ENCODE measurements around the gene GRB10.

Gene GRB10

DNA sequence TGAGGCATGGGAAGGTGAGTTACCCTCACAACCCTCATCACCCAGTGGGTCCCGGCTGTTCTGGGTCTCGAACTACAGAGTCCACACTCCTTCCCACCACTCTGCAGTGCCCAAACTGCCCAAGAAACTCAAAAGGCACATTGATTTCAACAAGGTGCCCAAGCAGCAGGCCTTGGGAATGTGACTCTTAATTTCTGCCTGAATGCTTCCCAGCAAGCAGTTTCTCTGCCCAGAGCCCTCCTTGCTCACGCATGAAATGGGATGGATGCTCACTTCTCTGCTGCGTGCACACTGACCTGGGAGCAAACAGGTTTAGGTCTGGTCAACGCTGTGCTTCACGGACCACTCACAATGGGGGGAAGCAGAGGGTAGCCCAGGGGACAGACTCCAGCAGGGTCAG is 77.9 kb downstream of the GRB10 start:
- intact Hi-C loops (cut with DNase I), result no loop called here
- no peak for DNase-seq

DNA sequence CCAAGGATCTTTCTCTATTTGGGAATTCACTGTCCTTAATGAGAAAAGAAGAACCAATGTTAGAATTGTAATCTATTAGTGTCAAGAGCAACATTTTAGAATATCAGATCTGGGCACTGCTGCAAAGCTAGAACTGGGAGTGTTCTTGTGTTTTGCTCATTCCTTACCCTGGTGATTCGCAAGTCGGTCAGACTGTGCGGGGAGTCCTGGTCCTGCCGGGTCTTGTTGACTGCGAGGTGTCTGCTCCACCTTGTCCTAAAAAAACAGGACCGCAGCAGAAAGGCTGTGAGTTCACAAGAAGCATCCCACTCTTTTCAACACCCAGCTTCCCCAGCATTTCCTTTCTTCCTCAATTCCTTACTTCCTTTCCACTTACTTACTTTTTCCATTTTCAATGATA is 79.0 kb downstream of the GRB10 start:
- intact Hi-C loops (cut with DNase I), result no loop called here
- DNase-seq, result no peak

DNA sequence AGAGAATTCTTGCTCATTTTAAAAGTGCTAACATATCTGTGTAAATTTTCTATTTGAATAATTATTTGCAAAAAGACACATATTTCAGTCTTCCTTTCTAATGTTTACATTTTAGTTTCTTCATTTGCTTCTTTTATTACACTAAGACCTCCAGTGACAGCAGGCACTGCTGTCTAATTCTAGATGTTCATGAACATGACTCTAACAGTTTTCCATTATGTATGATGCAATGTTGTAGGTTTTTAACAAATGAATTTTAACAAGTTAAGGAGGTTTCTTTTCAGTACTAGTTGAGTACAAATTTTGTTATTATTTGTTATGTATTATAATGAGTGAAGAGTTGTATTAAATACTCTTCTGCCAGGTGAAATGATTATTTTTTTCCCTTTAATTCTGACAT is 83.6 kb downstream of the GRB10 start:
- no peak for DNase-seq
- intact Hi-C loops (cut with DNase I), result no loop called here

DNA sequence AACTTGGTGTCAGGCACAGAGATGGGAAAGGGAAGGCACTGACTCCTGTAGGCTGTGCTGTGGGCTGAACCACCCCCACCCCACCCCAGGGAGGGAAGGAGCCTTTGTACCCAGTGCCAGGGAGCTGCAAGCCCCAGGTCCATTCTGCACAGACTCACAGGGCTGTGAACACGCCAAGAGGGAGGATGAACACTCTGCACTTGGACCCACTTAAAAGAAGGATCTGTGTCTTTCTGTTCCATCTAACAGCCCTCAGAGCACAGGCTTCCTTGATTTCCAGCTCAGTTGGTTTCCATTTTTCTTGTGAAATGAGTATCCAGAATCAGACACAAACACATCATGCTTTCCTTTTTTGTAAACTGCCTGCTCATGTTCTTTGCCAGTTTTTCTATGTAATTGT is 84.9 kb downstream of the GRB10 start:
- intact Hi-C loops (cut with DNase I), result no loop called here
- peak in 1 of 10 donors; percentile 43 for DNase-seq

DNA sequence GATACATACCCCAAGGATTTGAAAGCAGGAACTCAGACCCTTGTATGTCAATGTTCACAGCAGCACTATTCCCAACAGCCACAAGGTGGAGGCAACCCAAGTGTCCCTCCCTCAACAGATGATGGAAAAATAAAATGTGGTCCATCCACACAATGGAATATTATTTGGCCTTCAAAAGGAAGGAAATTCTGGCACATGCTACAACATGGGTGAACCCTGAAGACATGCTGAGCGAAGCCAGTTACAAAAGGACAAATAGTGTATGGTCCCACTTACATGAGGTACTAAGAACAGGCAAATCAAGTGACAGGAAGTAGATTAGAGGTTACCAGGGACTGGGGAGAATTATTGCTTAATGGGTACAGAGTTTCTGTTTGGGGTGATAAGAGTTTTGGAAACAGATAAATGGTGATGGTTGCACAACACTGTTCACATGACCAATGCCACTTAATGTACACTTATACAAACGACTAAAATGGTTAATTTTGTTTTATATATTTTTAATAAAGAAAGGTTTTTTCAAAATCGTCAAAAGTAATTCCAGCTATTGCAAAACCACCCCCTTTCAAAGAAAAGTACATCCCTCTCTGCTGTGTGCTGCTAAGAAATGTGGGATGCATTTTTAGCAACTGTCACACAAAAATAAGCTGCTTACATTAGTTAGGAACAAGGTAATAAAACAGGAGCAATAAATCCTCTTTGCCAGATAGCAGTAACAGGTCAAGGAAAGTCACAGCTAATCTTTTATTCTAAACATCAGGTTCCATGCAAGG is 85.7 kb downstream of the GRB10 start:
- intact Hi-C loops (cut with DNase I), result no loop called here
- no peak for DNase-seq

DNA sequence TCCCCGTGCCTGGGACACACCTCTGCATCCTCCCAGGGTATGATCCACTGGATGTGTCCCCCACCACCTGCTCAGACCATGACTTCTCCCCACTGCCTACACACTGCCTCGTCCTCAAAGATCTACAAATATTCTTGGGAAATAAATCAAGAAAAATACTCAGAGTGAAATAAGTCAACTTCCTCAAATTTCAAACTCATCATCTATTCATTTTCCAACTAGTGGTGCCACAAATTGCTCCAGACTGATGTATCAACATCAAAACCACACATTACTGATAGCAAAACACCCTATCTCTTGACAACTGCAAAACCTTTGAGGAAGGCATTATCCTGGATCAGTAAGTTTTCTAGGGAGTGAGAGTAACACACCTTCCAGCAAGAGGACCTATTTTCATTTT is 87.7 kb downstream of the GRB10 start:
- intact Hi-C loops (cut with DNase I), result no loop called here
- no peak for DNase-seq

DNA sequence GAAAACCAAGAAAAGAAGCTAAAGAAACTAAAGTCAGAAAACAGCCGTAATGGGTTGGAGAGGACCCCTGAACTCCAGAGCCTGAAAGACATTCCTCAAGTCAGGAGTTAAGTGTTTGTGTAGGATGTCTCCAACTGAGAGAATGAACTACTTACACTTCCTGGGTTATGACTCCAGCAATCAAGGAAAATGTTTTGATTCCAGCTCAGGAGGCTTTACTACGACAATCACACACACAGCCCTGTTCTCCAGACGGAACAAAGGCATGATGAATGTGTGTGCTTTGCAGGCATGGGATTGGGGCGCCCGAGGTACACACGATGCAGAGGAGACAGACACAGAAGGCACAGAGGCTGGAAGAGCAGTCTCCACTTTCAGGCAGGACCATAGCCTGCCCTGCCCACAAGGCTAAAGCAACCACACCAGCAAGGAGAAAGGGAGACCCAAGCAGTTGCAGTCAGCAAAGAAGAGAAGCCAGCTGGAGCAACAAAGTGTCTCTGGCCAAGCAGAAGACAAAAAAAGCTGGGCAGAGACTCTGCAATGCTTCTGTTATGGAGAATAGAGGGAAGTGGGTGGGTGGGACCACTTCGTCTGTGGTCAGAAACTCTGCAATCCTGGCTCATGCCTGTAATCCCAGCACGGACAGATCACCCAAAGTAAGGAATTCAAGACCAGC is 89.1 kb downstream of the GRB10 start:
- DNase-seq, result no peak
- intact Hi-C loops (cut with DNase I), result no loop called here

DNA sequence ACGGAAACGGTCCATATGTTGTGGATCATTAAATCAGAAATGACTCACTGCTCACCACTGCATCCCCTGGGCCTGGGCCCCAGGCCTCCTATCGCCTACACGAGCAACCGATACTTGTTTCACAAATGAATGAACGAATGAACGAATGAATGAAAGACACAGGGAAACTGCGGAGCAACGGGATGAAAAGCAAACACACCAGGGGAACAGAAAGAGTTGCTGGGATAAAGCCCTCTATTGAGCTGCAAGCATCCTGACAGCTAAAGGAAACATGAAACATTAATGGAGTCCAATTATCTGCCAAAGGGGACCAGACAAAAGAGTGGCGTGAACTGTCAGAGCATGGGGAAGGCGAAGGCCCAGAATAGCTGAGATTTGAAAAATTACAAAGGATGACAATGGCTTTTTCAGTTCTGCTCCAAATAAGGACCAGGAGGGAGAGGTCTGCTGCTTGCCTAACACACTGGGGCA is 92.1 kb downstream of the GRB10 start:
- peak in 1 of 10 donors; percentile 22 for DNase-seq
- intact Hi-C loops (cut with DNase I), result no loop called here

DNA sequence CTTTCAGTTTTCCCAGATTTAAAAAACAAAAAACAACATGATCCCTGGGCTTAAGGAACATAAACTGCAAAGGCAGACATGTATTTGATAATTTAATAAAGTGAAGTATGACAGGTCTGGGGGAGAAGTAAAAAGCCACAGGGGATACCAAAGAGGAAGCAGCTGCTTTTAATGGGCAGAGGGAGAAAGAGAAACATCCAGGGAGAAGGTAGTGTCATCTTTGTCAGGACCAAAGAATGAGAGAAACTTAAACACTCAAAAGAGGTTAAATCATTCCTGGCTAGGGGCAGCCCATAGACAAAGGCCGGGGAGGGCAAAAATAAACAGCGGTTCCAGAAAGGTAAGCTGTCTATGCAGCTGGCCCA is 94.5 kb downstream of the GRB10 start:
- intact Hi-C loops (cut with DNase I), result loop anchor here (10.0 kb wide), 1 partner anchor 467 kb away; no protein-coding TSS in a partner anchor

DNA sequence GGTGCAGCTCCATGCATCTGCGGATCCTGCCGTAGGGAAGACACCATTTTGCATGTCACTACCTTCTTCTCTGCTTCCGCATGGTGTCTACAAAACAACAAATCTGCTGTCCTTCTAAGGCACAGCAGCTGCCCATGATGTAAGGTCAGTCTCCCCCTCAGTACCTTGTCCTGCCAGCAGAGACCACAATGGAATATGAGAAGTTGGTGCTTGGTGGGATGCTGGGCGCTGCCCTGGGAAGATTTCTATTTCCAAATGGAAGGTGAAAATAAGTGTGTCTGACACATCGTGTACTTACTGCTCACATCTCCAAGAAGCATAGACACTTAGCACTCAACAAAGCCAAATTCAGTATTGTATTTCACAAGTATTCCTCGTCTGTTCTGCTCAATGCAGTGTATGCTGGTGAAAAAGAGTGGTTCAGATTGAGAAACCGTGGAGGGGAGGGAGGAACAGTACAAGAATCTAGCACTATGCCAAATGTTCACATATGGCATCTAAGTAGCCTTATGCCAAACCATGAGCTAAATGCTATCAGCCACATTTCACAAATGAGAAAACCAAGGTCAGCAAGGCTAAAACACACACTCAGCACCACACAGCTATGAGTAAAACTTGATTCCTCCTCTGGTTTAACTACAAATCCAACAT is 95.0 kb downstream of the GRB10 start:
- DNase-seq, result no peak
- intact Hi-C loops (cut with DNase I), result loop anchor here (10.0 kb wide), 1 partner anchor 467 kb away; no protein-coding TSS in a partner anchor

More for the DNA sequence above, 94.5 kb downstream of the GRB10 start:
- no peak for DNase-seq

DNA sequence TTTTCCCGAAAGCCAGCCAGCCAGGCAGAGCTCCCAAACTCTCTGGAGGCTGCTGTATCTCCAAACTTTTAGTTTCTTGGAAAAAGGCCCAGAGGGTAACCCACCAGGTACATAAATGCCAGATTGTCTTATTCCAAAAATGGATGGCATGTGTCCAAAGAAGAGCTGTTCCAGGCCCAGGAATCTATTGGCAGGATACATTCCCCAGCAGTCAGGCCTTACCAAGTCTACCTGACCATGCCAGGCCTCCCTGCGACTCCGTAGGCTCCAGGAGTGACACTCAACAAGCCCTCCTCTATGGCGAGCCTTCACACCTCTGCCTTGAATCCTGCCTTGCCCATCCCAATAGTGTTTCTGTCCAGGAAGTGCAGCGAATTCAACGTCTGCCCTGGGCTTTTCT is 95.6 kb downstream of the GRB10 start:
- intact Hi-C loops (cut with DNase I), result loop anchor here (10.0 kb wide), 1 partner anchor 468 kb away; no protein-coding TSS in a partner anchor
- no peak for DNase-seq

DNA sequence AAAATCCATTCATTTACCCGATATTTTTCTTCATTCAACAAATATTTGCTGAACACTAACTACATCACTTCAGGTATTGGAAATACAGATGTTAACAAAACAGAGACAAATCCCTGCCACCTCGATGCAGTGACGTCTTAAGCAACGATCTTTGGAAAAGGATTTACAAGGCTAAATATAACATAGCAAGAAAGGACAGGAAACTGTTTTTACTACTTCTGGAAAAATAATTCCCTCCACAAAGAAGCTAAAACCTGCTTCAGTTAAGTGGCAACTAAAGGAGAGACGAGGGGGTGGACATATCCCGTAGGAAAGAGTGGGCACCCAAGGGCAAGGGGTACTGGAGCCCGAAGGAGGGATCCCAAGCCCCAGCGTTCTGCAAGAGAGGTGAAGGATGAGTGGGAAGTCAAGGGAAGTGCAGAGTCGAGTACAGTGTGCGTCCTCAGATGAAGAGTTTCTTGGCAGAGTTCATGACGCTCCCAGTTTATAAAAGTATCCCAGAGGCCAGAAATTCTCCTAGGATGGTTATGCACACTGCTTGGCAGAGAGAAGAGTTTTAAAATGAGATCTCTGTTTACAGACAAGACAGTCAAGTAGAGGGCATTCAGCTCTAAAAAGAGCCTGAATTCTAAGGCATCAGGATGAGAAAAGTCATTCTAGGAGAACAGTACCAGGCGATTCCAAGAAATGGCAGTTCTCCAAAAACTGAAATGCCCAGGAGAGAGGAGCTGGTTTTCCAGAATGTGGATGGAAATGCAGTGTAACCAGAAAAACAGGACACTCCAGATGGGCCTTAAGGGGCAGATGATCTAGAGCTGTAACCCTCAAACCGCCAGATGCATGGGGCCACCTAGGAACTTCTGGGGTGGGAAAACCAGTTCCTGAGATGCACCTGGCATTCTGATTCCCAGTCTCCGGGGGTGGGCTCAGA is 97.3 kb downstream of the GRB10 start:
- intact Hi-C loops (cut with DNase I), result loop anchor here (10.0 kb wide), 1 partner anchor 469 kb away; no protein-coding TSS in a partner anchor
- DNase-seq, result no peak

DNA sequence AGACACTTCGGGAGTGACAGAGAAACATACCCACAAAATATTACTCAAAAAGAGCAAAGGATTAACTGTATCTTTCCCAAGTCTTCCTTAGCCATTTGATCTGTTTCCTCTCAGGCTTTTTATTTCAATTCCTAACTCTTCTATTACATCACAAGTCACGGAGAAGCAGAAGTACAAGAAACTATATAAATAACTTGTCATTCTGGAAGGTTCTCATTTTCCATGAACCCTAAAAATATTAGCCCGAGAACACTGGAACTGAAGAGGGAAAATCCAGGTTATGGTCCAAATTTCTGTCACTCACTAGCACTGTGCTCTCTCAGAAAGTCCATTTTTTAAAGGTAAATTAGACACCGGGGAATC is 98.0 kb downstream of the GRB10 start:
- DNase-seq, result no peak
- intact Hi-C loops (cut with DNase I), result loop anchor here (5.0 to 10.0 kb wide), 2 partner anchors 87 to 470 kb away; no protein-coding TSS in a partner anchor

DNA sequence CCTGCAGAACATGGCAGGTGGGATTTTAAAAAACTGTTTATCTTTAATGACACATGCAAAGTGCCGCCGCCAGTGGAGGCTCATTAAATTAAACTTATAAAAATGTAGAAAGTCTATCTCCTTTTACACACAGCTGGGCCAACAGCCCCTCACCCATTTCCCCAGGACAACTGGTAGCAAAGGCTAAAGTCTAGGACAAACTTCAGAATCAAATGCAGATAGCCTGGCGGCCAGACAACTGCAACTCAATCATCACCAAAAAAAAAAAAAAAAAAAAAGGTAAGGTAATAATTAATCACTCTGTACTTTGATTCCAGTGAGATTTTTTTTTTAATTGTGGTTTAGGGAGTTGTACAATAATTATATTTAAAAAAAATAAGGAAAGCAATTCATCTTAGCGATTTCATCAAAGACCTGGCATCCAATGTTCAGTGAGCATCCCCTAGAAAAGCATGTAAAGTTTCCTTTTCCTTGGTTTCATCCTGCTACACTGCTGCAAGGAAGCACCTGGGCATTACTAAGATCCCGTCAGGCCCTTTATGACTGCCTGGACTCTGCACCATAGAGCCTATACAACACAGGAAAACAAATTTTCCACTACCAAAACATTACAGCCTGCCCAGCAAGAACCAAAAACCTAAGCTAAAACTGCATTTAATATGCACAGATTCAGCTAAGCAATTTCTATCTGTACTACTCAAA is 98.5 kb downstream of the GRB10 start:
- intact Hi-C loops (cut with DNase I), result loop anchor here (5.0 to 10.0 kb wide), 2 partner anchors 87 to 471 kb away; no protein-coding TSS in a partner anchor
- no peak for DNase-seq

DNA sequence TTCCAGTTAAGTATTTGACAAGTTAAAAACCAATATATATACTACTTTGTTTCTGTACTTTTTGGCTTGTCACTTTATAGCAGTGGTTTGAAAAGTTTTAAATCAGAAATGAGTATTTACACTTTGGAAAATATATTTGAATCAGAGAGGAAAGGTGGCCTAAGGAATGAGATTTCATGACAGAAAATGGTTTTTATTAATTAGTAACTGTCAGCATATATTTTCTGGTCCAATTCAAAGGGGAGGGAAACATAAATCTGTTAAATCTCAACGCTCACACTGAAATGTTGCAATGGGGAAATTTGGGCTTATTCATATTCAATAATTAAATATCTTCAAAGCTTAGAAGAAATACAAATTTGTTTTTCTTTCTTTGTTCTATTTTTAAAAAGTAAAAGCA is 100.1 kb downstream of the GRB10 start:
- no peak for DNase-seq
- intact Hi-C loops (cut with DNase I), result loop anchor here (5.0 to 10.0 kb wide), 2 partner anchors 85 to 472 kb away; no protein-coding TSS in a partner anchor

DNA sequence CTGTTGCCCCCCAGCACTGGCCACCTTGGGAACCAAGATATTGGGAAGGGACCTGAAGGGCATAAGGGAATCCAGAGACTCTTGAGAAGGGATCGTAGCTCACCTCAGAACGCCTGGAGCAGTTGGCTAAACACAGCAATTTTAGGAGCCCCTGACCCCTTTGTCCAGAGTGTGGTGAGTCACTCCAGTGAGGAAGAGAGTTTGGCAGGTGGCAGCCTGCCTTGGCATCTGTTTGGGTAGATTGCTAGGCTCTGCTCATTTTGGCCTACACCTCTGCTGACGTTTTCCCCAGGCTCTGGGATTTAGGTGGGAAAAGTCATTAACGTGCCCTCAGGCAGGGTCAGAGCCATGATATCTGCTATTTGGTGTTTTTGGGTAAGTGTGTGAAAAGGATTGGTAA is 100.6 kb downstream of the GRB10 start:
- no peak for DNase-seq
- intact Hi-C loops (cut with DNase I), result loop anchor here (5.0 to 10.0 kb wide), 2 partner anchors 85 to 473 kb away; no protein-coding TSS in a partner anchor

DNA sequence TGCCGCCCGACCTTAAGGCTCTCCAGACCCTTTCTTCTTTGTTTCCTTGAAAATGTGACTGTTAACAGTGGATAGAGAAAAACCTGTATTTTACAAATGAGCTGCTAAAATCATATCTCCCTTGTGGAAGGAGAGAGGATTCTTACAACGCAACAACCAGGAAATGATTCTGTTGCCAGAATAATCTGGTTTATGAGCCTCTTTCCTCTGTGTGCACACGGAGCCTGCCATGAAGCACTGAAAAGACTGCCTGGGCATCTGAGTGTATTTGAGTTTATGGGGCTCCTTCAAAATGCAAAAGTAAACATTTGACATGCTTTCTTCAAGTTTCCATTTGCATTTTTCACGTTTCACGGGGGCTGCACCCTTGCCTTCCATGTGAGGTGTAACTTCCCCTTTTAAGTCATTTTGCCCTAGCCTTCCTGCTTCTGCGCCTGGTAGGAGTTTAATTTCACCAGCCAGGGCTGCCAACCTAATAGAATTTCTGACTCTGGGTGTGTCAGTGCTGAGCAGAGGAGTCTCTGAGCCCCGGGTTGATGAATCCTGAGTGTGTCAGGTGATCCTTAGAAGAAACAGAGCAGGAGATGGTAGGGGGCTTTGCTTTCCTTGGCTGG is 101.2 kb downstream of the GRB10 start:
- DNase-seq, result no peak
- intact Hi-C loops (cut with DNase I), result loop anchor here (5.0 to 10.0 kb wide), 2 partner anchors 84 to 473 kb away; no protein-coding TSS in a partner anchor

DNA sequence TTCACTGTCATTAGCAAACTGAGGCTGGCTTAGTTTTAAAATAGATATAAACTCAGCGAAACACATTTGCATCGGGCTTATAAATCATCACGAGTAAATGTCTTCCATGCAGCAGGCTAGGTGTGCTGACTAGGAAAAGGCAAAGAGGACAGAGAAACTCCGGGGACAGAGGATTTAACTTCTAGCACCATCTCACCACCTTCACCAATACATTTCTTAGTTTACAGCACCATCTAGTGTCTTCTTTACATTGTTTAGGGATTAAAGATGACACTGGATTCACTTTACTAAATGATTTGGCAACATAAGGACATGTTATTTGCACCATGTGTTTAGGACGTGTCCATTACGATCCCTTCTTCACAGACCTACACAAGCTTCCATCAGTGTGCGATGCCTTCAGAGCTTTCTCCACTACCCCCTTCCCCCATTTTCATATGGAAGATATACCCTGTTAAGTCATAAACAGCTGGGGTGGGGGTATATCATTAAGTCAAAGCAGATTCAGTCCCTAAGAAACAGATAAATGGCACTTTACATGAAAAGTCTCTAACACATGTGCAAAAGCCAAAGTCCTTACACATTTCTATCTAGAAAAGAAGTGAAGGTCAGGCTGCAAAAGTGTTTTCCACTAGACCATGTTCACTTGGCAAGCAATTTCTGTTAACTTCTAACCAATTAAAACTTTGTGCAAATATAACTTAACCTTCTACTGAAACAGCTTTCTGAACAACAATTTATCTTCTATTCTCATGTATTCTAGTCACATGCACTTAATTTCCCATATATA is 103.3 kb downstream of the GRB10 start:
- DNase-seq, result no peak
- intact Hi-C loops (cut with DNase I), result loop anchor here (1.0 to 10.0 kb wide), 4 partner anchors 82 to 587 kb away; partner anchors contain the start of gene ZPBP

Measured in posterior cingulate gyrus (tissue), 11 donors.